Measurements from ENCODE around the gene SRL.

Gene SRL

DNA sequence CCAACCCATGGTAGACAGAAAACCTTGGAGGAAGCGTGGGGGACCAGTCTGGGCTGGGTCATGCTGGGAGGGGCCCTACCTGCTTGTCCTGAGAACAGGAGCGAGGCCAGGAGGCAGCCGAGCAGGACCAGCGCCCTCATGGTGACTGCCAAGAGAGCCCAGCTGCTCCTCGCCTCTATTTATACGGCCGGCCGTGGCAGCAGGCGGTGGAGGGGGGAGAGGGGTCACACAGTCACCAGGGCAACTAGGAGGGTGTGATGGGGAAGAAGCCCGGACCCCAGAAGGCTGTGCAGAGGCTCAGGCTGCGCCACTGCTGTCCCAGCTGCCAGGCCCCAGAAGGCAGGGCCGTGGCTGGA is at the start of gene SRL:
Gene SRL, minus strand, starts transcription at position 153 of the 356 bp plus-strand sequence. Its CDS starts 13 bp downstream, at position 140.
- TF ChIP-seq, protein P1, sequence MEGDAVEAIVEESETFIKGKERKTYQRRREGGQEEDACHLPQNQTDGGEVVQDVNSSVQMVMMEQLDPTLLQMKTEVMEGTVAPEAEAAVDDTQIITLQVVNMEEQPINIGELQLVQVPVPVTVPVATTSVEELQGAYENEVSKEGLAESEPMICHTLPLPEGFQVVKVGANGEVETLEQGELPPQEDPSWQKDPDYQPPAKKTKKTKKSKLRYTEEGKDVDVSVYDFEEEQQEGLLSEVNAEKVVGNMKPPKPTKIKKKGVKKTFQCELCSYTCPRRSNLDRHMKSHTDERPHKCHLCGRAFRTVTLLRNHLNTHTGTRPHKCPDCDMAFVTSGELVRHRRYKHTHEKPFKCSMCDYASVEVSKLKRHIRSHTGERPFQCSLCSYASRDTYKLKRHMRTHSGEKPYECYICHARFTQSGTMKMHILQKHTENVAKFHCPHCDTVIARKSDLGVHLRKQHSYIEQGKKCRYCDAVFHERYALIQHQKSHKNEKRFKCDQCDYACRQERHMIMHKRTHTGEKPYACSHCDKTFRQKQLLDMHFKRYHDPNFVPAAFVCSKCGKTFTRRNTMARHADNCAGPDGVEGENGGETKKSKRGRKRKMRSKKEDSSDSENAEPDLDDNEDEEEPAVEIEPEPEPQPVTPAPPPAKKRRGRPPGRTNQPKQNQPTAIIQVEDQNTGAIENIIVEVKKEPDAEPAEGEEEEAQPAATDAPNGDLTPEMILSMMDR (IDR thresholded peaks at IDR 0.05; ENCODE audit: insufficient read depth, missing control alignments): no peak
- DNase-seq (ENCODE audit: insufficient read length, low spot score) (no peak), FAIRE-seq (no peak)

DNA sequence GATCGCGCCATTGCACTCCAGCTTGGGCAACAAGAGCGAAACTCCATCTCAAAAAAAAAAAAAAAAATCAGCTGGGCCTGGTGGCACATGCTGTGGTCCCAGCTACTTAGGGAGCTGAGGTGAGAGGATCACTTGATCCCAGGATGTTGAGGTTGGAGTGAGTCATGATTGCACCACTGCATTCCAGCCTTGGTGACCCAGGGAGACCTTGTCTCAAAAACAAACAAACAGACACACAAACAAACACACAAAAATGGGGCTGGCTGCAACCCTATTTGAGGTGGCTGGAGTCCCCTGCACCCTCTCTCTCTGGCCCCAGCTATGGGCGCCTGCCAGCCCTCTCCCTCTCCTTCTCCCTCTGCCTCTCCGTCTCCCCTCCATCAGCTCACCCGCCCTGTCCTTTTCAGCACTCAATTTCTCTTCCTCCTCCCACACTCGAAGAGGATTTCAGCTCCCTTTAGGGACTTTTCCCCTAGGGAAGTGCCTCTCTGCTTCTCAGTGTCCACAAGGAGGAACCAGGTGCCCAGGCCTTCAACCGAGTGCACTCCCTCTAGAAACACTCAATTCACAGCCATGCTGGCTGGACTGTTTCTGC is 48.5 kb upstream of the SRL start:
- no peak for DNase-seq (ENCODE audit: insufficient read length, low spot score)
- TF ChIP-seq, protein P1 (IDR thresholded peaks at IDR 0.05; ENCODE audit: insufficient read depth, missing control alignments): no peak
- FAIRE-seq: no peak

DNA sequence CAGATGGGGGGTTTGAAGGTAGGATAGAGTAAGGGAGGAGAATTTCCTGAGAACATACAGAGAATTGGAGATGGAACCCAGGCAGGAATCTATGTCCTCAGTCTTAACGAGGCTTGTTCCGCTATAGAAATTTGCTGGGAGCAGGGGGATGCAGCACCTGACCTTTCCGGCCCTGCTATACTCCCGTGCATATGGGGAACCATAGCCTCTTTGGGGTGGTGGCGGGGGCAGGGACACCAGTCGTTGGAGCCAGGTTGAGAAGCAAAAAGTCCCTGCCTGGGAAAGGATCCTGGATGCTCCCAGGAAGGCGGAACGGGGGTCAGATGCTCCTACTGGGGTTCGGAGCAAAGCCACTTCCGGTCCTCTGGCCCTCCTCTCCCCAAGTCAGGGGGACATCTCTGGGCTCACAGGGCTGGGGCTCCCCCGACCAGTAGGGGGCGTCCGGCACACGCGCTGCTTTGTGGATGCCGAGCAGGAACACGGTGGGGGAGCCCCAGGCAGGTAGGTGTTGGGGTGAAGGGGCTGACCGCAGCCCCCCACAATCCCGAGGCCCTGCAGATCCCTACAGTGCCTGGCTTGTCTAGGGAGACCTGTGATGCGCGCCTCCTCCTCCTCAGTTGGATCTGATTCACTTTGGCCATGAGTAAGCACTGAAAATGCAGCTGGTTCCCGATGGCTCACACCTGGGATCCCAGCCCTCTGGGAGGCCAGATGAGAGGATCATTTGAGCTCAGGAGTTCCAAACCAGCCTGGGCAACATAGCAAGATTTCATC is 46.5 kb upstream of the SRL start:
- no peak for FAIRE-seq
- DNase-seq (ENCODE audit: insufficient read length, low spot score): peak; percentile 95
- TF ChIP-seq, protein P1 (IDR thresholded peaks at IDR 0.05; ENCODE audit: insufficient read depth, missing control alignments): peak; percentile 83

DNA sequence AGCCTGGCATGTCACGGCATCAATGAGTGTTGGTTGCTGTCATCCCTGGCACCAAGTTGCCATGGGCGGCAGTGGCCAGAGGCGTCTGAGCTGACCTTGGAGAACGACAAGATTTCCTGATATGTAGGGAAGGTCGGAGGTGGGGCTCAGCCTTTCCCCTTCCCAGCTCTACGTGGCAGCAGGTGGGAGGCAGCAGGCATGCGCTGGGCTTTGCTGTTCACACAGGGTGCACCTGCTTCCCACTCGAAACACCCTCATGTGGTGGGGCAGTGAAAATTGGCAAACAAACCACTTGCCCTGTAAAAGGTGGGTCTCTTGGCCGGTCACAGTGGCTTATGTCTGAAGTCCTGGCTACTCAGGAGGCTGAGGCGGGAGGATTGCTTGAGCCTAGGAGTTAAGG is 43.3 kb upstream of the SRL start:
- TF ChIP-seq, protein P1 (IDR thresholded peaks at IDR 0.05; ENCODE audit: insufficient read depth, missing control alignments): no peak
- no peak for FAIRE-seq
- no peak for DNase-seq (ENCODE audit: insufficient read length, low spot score)

DNA sequence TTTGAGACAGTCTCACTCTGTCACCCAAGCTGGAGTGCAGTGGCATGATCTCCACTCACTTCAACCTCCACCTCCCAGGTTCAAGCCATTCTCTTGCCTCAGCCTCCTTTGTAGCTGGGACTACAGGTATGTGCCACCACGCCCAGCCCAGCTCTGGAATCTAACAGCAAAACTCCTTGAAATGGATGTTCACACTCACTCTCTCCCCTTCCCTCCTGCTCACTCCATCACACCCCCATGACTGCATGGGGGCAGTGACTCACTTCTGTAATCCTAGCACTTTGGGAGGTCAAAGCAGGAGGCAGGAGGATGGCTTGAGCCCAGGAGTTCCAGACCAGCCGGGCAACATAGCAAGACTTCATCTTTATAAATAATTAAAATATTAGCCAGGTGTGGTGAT is 42.1 kb upstream of the SRL start:
- DNase-seq (ENCODE audit: insufficient read length, low spot score) (no peak), FAIRE-seq (no peak)
- TF ChIP-seq, protein P1 (IDR thresholded peaks at IDR 0.05; ENCODE audit: insufficient read depth, missing control alignments): no peak

DNA sequence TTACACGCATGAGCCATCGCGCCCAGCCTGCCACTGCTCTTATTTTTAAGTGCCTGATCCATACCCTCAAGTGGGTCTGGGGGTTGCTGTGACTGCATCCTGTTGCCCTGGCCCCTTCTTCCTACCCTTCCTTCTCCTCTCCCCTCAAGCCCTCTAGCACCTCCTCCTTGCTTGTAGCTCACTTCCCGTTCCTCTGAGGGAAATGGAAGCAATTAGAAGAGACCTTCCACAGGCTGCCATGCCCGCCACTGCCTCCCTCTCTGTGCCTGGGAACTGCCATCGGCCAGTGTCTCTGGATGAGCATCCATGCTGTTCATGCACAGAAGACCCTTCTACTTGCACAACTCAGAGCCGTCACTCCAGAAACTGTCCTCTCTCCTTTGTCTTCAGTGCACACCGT is 41.6 kb upstream of the SRL start:
- no peak for FAIRE-seq
- DNase-seq (ENCODE audit: insufficient read length, low spot score): no peak
- TF ChIP-seq, protein P1 (IDR thresholded peaks at IDR 0.05; ENCODE audit: insufficient read depth, missing control alignments): no peak

DNA sequence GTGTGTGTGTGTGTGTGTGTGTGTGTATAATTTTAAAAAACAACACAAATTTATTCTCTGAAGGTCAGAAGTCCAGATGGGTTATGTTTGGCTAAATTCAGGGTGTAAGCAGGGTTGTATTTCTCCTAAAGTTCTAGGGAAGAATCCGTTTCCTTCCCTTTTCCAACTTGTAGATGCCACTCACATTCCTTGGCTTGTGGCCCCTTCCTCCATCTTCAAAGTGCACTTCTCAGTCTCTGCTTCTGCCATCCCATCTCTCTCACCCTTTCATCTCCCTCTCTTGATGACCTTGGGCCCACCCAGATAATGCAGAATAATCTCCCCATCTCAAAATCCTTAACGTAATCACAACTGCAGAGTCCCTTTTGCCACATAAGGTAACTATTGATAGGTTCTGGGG is 38.7 kb upstream of the SRL start:
- TF ChIP-seq, protein P1 (IDR thresholded peaks at IDR 0.05; ENCODE audit: insufficient read depth, missing control alignments): no peak
- FAIRE-seq: no peak
- DNase-seq (ENCODE audit: insufficient read length, low spot score): no peak
